Cardiac muscle cell (in vitro differentiated cells and primary cell): ENCODE measurements around the gene SMARCD1. TPM values are rescaled to one million over a fixed set of nuclear protein-coding genes. Genes with fewer than 3 reads are reported as not detected.
A peak's percentile ranks its signal among the peaks of the same experiment; 100 is the strongest.

Experiments
- DNase-seq, 2 donors: peaks; one replicate each; pipeline versions ENCODE4 v3.0.0 to v3.0.0-alpha.2; 2010 to 2017; ENCODE audit warnings: low read depth in 1 of 2, low spot score in 1 of 2
- H3K27ac ChIP-seq: fragments of 200-600 bp; sonication (generic); 2 replicates; pipeline ENCODE4 v1.5.1; 2016
- H3K27me3 ChIP-seq: fragments of 200-600 bp; sonication (generic); 2 replicates; pipeline ENCODE4 v1.6.0; 2016; ENCODE audit warnings: control low read depth
- H3K36me3 ChIP-seq: fragments of 200-600 bp; sonication (generic); 2 replicates; pipeline ENCODE4 v1.5.1; 2016; ENCODE audit warnings: control low read depth
- H3K4me1 ChIP-seq: fragments of 200-600 bp; sonication (generic); 2 replicates; pipeline ENCODE4 v1.8.1; 2017; ENCODE audit warnings: low read depth, mild to moderate bottlenecking, mixed run types
- H3K4me3 ChIP-seq: fragments of 200-600 bp; sonication (generic); 2 replicates; pipeline ENCODE4 v1.5.1; 2016; ENCODE audit warnings: mild to moderate bottlenecking
- H3K9me3 ChIP-seq: fragments of 200-600 bp; sonication (generic); 2 replicates; pipeline ENCODE4 v1.5.1; 2017; ENCODE audit warnings: low read depth, mild to moderate bottlenecking, control low read depth
- CTCF ChIP-seq: IDR thresholded peaks from 2 replicates; pipeline ENCODE4 v1.5.1; 2012; ENCODE audit warnings: low read depth, mild to moderate bottlenecking, low read length
- polyA plus RNA-seq: library from polyadenylated mRNA; unstranded; fragments of >200 nt; fragmentation: Nextera tagmentation; extraction: Ambion mirVana; gene quantifications from 2 replicates; pipeline ENCODE4 v1.2.1, GENCODE V29; 2016
- total RNA-seq: library from RNA; depleted of rRNA; stranded (reverse); fragments of >200 nt; gene quantifications from 2 replicates; pipeline ENCODE4 v1.2.3, GENCODE V29; 2016

Gene SMARCD1
- total and polyA plus RNA-seq, 2 experiments from 2014 or later: 45.1 to 108 TPM

- Histone ChIP-seq H3K9me3 (no peaks in the 10 kb centered on the region), H3K36me3 (no peaks in the 10 kb centered on the region), H3K27me3 (no peaks in the 10 kb centered on the region), H3K27ac (peak overlapping the region; percentile 97), H3K4me1 (peaks cover 32% of the 10 kb centered on the region), H3K4me3 (no peak overlapping the region)
- no peak for DNase-seq
- no peak for TF ChIP-seq CTCF
These were observed 26.2 kb downstream of the SMARCD1 start for GRCh38 chr12:50111395-50111692.

- Histone ChIP-seq H3K9me3 (no peaks in the 10 kb centered on the region), H3K27me3 (no peaks in the 10 kb centered on the region), H3K27ac (peak within 1 kb of the TSS; percentile 97), H3K4me1 (peaks cover 34% of the 10 kb centered on the region), H3K36me3 (no peaks in the 10 kb centered on the region), H3K4me3 (peak within 1 kb of the TSS; percentile 78)
- peak; percentile 100 for DNase-seq
- peak; percentile 98 for TF ChIP-seq CTCF
These were observed 26.7 kb downstream of the SMARCD1 start, which contains the start of gene COX14 for GRCh38 chr12:50111693-50112455. COX14 (plus strand) TSS chr12:50112236; CDS start chr12:50120044, 7,808 bp downstream.

GRCh38 chr12:50112456-50113218 is 27.5 kb downstream of the SMARCD1 start:
- DNase-seq: peak in 1 of 2 donors; percentile 69
- Histone ChIP-seq H3K27me3 (no peaks in the 10 kb centered on the region), H3K9me3 (no peaks in the 10 kb centered on the region), H3K27ac (peak overlapping the region; percentile 93), H3K4me1 (peaks cover 40% of the 10 kb centered on the region), H3K4me3 (peak overlapping the region; percentile 78), H3K36me3 (no peaks in the 10 kb centered on the region)
- TF ChIP-seq CTCF: no peak

GRCh38 chr12:50117057-50117622 is 32.0 kb downstream of the SMARCD1 start:
- H3K36me3 ChIP-seq: no peaks in the 10 kb centered on the region
- DNase-seq: peak in 1 of 2 donors; percentile 50
- H3K4me1 ChIP-seq: peaks cover 13% of the 10 kb centered on the region
- H3K4me3 ChIP-seq: no peak overlapping the region
- no peaks in the 10 kb centered on the region for H3K27me3 ChIP-seq
- no peaks in the 10 kb centered on the region for H3K9me3 ChIP-seq
- no peak for TF ChIP-seq CTCF
- peak overlapping the region; percentile 13 for H3K27ac ChIP-seq

- DNase-seq: no peak
- no peak for TF ChIP-seq CTCF
These were observed 34.2 kb downstream of the SMARCD1 start for GRCh38 chr12:50119387-50119786.

More at GRCh38 chr12:50119387-50119786, 34.2 kb downstream of the SMARCD1 start:
- Histone ChIP-seq H3K4me3 (no peak overlapping the region), H3K9me3 (no peaks in the 10 kb centered on the region), H3K27me3 (no peaks in the 10 kb centered on the region), H3K4me1 (peaks cover 9% of the 10 kb centered on the region), H3K36me3 (no peaks in the 10 kb centered on the region), H3K27ac (no peak overlapping the region)
